Kidney epithelial cell (primary cell): ENCODE results near the gene DES. TPM values are rescaled to one million over a fixed set of nuclear protein-coding genes. Genes with fewer than 3 reads are reported as not detected.

Experiments used
- DNase-seq: peaks from one replicate; pipeline ENCODE4 v3.0.0-alpha.2; 2010; ENCODE audit warnings: low read depth
- H3K27me3 ChIP-seq: 2 replicates; pipeline ENCODE4 v1.6.0; 2011; ENCODE audit warnings: low read length; ENCODE audit not compliant: control insufficient read depth, insufficient read depth
- H3K36me3 ChIP-seq: 2 replicates; pipeline ENCODE4 v1.5.1; 2011; ENCODE audit warnings: low read length; ENCODE audit not compliant: control insufficient read depth, insufficient read depth
- H3K4me3 ChIP-seq: 2 replicates; pipeline ENCODE4 v1.5.1; 2011; ENCODE audit warnings: low read depth, mild to moderate bottlenecking, control low read depth, low read length
- total RNA-seq: library from RNA; depleted of rRNA; stranded (reverse); fragments of >200 nt; gene quantifications from 2 replicates; pipeline ENCODE4 v1.2.3, GENCODE V29; 2015
- TF ChIP-seq, protein P1 (sequence below): IDR thresholded peaks from 2 replicates; pipeline ENCODE4 v1.5.1; 2011; ENCODE audit warnings: mild to moderate bottlenecking, moderate library complexity, low read length, control low read depth, inconsistent platforms; ENCODE audit not compliant: insufficient read depth, poor library complexity, severe bottlenecking

The DES gene
- total RNA-seq, 1 donor from 2014 or later, result 0.79 TPM

DNA sequence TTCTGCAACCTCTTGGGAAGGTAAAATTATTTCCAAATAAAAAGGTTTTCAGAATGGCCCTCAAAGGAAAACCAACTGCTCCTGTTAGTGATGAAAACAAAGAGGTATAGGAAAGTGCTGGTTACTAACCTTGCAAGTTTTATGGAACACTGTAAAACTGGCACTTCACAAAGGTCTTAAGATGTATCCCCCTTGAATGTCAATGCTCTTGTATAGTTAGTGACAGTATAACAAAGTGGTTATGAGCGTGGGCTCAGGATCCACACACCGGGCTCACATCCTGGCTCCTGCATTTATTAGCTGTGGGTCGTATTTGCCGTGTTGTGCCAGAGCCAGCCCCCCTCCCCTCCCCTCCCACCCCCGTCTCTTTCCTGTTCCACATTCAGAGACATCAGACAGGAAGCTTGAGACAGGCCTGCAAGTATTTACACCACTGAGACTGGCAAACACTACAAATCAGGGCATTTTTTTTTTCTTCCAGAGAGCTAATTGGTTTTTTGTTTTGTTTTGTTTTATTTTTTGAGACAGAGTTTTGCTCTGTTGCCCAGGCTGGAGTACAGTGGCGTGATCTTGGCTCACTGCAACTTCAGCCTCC is 21.2 kb upstream of the DES start:
- TF ChIP-seq, protein P1, sequence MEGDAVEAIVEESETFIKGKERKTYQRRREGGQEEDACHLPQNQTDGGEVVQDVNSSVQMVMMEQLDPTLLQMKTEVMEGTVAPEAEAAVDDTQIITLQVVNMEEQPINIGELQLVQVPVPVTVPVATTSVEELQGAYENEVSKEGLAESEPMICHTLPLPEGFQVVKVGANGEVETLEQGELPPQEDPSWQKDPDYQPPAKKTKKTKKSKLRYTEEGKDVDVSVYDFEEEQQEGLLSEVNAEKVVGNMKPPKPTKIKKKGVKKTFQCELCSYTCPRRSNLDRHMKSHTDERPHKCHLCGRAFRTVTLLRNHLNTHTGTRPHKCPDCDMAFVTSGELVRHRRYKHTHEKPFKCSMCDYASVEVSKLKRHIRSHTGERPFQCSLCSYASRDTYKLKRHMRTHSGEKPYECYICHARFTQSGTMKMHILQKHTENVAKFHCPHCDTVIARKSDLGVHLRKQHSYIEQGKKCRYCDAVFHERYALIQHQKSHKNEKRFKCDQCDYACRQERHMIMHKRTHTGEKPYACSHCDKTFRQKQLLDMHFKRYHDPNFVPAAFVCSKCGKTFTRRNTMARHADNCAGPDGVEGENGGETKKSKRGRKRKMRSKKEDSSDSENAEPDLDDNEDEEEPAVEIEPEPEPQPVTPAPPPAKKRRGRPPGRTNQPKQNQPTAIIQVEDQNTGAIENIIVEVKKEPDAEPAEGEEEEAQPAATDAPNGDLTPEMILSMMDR, result no peak
- Histone ChIP-seq H3K27me3 (no peaks in the 10 kb centered on the region), H3K36me3 (no peaks in the 10 kb centered on the region), H3K4me3 (no peak overlapping the region)
- DNase-seq, result no peak

DNA sequence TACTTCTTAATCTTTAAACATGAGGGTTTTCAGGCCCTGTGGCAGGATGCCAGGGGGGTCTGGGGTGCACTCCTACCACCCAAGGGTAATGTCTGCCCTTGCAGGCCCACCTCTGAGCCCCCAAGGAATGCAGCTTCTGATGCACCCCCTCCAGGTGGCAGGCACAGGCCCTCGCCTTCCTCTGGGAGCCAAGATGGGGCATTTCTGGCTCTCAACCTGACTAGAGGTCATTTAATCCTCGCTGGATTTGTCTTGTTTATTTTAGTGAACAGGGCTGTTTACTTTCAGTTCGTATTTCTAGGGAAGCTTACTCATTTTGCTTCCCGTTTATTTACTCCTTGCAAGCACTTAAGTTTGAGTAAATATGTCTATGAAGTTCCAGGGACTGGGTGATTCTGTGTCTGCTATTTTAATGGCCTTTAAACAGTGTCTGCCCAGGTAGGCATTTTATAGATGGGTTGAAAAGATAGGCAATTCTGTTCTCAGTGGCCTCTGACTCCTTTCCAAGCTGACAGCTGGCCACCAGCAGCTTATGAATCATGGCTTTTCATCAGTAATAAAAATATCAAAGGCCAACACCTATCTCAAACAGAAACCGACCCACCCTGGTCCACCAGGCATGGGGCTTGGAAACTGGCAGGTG is 19.3 kb upstream of the DES start:
- DNase-seq, result no peak
- Histone ChIP-seq H3K36me3 (no peaks in the 10 kb centered on the region), H3K27me3 (no peaks in the 10 kb centered on the region), H3K4me3 (no peak overlapping the region)
- TF ChIP-seq, protein P1, result no peak

DNA sequence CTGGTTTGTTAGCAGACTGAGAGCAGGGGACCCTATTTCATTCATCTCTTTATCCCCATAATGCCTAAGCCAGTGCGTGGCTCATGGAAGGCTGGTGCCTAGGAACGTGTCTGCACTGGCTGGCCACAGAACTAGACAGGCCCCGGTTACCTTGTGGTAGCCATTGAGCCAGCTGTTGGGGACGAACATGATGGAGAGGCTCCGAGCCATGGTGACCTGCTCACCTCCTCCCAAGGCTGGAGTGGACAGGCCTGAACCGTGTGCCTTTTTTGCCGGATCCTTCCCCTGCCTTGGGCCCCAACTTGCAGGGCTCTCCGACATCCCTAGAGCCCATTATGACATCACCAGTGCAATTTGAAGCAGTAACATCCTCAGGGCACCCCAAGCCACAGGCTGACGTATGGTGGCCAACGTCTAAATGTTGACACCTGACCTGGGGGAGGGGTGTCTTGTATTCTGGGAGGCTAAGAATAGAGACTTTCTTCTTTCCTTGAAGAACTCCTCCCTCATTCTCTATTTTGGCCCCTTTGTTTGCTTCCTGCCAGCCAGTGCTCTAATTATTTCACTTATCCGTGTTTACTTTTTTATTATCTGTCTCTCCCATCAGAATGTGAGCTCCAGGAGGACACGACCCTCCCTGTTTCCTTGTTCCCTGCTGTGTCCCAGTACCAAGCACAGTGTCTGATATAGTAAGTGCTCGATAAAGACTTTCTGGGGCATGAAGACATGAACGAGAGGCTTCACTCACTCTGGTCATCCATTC is 18.3 kb upstream of the DES start:
- TF ChIP-seq, protein P1, result no peak
- H3K27me3 ChIP-seq, result no peaks in the 10 kb centered on the region
- H3K4me3 ChIP-seq, result no peak overlapping the region
- no peak for DNase-seq
- no peaks in the 10 kb centered on the region for H3K36me3 ChIP-seq

DNA sequence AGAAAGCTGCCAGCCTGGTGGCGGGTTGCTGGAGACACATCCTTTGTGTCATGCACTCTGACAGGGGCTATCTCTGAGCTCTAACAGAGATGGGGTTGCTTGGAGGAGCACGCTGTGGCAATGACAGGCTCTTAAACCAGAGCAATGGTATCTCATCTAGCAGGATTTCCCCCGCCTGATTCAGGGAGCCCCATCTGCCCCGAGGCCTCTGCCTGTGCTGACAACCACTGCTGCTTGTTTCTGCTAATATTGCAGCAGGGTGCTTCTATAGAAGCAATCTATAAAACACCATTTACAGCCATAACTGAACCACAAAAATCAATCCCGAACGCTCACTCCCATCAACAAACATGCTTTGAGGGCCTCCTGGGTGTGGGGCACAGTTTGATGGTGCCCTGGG is 17.6 kb upstream of the DES start:
- TF ChIP-seq, protein P1, result no peak
- Histone ChIP-seq H3K4me3 (no peak overlapping the region), H3K36me3 (no peaks in the 10 kb centered on the region), H3K27me3 (no peaks in the 10 kb centered on the region)
- DNase-seq, result no peak

DNA sequence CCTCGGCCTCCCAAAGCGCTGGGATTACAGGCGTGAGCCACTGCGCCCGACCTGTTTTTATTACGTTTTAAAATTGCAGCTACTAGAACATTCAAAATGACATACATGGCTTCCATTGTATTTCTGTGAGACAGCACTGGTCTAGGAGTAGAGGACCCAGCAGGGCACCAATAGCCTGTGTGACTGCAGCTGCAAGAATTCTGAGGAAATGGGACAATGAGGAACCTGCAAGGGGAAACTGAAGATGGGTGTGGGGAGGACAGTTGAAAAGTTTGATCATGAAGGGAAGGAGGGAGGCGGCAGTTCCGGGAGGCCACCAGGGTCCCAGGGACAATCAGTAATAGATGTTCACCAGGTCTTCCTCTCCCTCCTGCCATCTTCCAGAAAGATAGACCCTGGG is 16.6 kb upstream of the DES start:
- Histone ChIP-seq H3K27me3 (no peaks in the 10 kb centered on the region), H3K4me3 (no peak overlapping the region), H3K36me3 (no peaks in the 10 kb centered on the region)
- TF ChIP-seq, protein P1, result no peak
- no peak for DNase-seq
